ENCODE data around the gene RPS6KA2.

Gene RPS6KA2

DNA sequence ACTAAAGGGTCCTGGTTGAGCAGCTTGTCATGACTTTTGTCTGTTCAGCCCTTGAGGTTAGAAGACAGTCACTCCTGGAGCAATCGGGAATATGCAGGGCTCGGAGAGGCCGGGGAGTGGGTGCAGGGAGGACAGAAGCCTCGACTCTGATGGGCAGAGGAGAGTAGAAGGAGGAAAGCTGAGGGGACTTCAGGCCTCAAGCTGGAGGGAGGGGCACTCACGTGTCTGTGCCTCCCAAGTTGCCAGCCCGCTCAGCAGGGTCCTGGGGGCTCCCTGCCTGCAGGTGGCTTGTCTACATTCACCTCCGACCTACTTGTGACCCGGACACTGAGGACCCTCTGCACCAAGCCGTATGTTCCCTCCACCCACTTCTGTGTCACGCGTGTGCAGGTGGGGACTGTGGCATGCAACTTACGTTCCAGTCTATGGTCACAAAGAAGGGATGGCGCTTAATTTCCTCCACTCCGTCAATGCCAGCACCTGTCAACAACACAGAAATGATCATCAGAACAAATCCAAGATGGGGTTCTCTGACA lies 157.6 kb downstream of the RPS6KA2 start:
- no peak overlapping the region for H3K4me3 ChIP-seq (ENCODE audit: low read depth, low read length)
- no peak for DNase-seq (ENCODE audit: low read depth)
- TF ChIP-seq, protein P1, sequence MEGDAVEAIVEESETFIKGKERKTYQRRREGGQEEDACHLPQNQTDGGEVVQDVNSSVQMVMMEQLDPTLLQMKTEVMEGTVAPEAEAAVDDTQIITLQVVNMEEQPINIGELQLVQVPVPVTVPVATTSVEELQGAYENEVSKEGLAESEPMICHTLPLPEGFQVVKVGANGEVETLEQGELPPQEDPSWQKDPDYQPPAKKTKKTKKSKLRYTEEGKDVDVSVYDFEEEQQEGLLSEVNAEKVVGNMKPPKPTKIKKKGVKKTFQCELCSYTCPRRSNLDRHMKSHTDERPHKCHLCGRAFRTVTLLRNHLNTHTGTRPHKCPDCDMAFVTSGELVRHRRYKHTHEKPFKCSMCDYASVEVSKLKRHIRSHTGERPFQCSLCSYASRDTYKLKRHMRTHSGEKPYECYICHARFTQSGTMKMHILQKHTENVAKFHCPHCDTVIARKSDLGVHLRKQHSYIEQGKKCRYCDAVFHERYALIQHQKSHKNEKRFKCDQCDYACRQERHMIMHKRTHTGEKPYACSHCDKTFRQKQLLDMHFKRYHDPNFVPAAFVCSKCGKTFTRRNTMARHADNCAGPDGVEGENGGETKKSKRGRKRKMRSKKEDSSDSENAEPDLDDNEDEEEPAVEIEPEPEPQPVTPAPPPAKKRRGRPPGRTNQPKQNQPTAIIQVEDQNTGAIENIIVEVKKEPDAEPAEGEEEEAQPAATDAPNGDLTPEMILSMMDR (IDR thresholded peaks at IDR 0.05; ENCODE audit: low read depth, low read length, missing control alignments) = no peak

DNA sequence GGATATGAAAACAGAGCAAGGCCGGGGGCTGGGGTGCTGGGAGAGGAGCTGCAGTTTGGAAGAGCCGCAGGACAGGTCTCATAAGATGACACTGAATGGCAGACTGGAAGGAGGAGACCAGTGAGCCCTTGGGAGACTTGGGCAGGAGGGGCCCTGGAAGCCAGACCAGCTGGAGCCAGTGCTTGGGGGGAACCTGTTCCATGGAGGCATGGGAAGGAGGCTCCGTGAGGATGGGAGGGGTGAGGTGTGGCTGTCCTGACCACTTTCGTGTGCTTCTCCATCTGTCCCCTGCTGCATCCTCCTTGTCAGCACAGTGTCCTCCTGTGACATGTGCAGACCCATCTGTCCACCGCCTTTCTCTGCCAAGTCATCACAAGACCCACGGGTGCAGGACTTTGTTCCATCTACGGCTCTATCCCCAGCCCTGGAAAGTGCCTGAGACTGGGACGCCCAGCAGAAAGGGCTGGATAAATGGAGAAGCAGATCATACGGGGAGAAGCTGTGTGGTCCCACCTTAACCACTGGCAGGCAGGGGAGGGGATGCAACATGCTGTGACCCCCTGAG lies 159.5 kb downstream of the RPS6KA2 start:
- TF ChIP-seq, protein P1 (IDR thresholded peaks at IDR 0.05; ENCODE audit: low read depth, low read length, missing control alignments) = no peak
- no peak overlapping the region for H3K4me3 ChIP-seq (ENCODE audit: low read depth, low read length)
- no peak for DNase-seq (ENCODE audit: low read depth)

DNA sequence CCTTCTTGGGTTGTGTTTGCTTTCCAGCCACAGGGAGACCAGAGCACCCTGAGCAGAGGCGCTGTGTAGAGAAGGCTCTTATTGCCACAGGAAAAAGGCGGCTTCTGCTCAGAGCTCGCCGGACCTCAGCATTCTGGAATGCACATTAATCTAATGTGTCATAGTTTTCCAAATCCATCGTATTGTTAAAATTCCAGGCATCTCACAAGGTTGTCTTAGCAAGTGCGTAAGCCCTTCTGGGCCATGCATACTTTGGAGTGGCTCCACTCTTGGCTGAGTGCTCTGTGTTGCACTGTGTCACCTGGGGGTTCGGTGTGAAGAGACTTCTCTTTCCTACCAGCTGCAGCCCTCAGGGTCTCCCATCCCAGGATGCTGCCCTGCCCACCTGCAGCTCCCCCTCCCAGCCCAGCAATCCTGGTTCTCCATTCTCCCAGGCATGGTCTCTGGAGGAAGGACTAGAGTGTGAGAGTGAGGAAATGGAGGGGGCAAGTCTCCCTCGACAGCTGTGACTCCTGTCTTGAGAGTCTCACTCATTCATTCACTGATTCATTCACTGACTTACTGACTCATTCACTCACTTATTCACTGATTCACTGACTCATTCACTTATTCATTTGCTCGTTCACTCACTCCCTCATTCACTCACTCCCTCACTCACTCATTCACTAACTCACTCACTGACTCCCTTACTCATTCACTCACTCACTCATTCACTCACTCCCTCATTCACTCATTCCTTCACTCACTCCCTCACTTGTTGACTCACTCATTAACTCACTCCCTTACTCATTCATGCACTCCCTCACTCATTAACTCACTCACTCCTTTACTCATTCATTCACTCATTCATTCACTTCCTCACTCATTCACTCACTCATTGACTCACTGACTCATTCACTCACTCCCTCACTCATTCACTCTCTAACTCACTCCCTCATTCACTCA lies 160.6 kb downstream of the RPS6KA2 start:
- no peak for DNase-seq (ENCODE audit: low read depth)
- no peak overlapping the region for H3K4me3 ChIP-seq (ENCODE audit: low read depth, low read length)
- TF ChIP-seq, protein P1 (IDR thresholded peaks at IDR 0.05; ENCODE audit: low read depth, low read length, missing control alignments) = no peak

DNA sequence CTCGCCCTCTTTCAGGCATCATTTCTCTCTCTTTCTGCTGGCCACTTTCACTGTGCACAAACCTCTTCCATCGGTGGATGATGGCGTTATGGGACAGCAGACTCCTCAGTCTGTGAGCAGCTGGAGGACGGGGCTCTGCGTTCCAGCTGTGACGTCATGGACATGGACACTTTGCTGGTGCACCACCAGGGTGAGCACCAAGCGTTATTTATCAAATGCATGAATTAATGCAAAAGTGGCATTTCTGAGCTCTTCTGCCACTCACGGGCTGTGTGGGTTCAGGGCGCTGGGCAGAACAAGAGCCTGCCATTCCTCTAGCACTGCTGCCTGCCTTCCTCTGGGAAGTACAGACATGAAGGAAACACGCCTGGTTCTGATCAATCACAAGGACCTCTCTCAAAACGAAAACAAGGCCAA lies 161.4 kb downstream of the RPS6KA2 start:
- no peak overlapping the region for H3K4me3 ChIP-seq (ENCODE audit: low read depth, low read length)
- TF ChIP-seq, protein P1 (IDR thresholded peaks at IDR 0.05; ENCODE audit: low read depth, low read length, missing control alignments) = peak; percentile 11
- no peak for DNase-seq (ENCODE audit: low read depth)

DNA sequence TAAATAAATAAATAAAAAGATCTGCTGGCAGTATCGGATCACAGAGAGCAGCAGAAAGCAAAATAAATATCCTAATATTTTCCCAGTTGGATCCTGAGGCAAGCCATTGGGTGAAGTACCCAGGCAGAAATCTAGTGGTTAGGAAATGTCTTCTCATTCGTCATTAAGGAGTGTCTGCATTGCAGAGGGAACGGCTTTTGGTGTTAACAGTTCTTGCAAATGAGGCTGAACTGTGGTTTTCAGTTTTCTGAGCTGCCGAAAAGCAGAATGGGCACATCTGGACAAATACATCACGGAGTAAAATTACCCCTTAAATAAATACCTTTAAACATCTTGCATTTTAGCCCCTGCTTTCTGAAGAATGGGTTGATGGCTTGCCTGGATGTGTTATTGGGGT lies 162.1 kb downstream of the RPS6KA2 start:
- TF ChIP-seq, protein P1 (IDR thresholded peaks at IDR 0.05; ENCODE audit: low read depth, low read length, missing control alignments) = no peak
- no peak for DNase-seq (ENCODE audit: low read depth)

DNA sequence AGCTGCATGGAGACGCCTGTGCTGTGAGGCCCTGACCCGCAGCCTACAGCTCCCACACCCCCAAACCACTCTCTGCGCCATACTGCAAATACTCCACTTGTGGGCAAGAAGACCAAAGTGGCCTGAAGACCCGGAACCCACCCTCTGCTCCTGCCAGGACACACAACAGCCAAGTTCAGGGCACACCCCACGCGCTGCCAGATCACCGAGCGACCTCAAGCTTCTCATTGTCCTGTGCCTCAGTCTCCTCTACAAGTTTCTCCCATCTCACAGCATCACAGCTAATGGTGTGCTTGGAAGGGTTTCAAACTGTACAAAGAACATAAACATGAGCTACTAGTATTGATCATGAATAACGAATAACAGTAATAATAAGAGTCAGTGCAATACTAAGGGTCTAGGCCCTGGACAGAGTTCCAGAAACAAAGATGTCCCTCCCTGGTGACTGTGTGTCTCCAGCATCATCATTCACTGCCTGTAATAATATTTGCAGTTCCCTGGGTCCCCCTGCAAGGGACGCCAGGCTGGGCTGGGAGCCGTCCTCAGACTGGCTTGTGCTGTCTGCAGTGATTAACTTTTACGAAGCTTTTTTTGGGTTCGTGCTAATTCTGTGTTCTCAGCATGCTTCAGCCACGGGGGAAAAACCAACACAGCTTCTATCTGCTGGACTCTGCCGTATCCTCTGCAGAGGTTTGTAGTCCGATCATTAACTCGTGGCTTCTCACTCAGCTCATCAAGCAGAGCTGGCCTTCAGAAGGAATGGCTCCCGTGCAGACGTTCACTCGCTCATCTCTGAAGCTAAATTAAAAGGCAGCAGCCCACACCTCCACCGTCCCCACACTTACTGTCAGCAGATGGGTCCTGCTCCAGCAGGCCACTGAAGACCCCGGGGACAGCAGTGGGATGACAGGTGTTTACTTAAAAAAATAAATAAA lies 162.7 kb downstream of the RPS6KA2 start:
- no peak for DNase-seq (ENCODE audit: low read depth)
- TF ChIP-seq, protein P1 (IDR thresholded peaks at IDR 0.05; ENCODE audit: low read depth, low read length, missing control alignments) = no peak
- no peak overlapping the region for H3K4me3 ChIP-seq (ENCODE audit: low read depth, low read length)

More for the DNA sequence above, 162.1 kb downstream of the RPS6KA2 start:
- no peak overlapping the region for H3K4me3 ChIP-seq (ENCODE audit: low read depth, low read length)

All from GM12864 (cell line).